Retinal pigment epithelial cell (primary cell): Measurements from ENCODE around the gene KMT2C.
"Not testable (repeated sequence)": the region's sequence is repeated elsewhere in the genome, so short reads cannot be mapped to it uniquely, and the experiment has no call there.

ENCODE experiments used
- DNase-seq: peaks from one replicate; pipeline ENCODE4 v3.0.0-alpha.2; 2010; ENCODE audit warnings: low read depth
- H3K4me3 ChIP-seq: 2 replicates; pipeline ENCODE4 v1.5.1; 2011; ENCODE audit warnings: mild to moderate bottlenecking, low read length, control low read depth, moderate library complexity
- TF ChIP-seq, protein P1 (sequence below): conservative IDR thresholded peaks from 2 replicates; pipeline ENCODE4 v1.5.1; 2011; ENCODE audit warnings: low read depth, low read length, control low read depth, inconsistent platforms

The KMT2C gene

GRCh38 chr7:152430854-152431253 lies 4.9 kb downstream of the KMT2C start:
- H3K4me3 ChIP-seq: no peak overlapping the region
- DNase-seq: no peak
- TF ChIP-seq, protein P1, sequence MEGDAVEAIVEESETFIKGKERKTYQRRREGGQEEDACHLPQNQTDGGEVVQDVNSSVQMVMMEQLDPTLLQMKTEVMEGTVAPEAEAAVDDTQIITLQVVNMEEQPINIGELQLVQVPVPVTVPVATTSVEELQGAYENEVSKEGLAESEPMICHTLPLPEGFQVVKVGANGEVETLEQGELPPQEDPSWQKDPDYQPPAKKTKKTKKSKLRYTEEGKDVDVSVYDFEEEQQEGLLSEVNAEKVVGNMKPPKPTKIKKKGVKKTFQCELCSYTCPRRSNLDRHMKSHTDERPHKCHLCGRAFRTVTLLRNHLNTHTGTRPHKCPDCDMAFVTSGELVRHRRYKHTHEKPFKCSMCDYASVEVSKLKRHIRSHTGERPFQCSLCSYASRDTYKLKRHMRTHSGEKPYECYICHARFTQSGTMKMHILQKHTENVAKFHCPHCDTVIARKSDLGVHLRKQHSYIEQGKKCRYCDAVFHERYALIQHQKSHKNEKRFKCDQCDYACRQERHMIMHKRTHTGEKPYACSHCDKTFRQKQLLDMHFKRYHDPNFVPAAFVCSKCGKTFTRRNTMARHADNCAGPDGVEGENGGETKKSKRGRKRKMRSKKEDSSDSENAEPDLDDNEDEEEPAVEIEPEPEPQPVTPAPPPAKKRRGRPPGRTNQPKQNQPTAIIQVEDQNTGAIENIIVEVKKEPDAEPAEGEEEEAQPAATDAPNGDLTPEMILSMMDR: no peak

GRCh38 chr7:152430118-152430517 lies 5.7 kb downstream of the KMT2C start:
- H3K4me3 ChIP-seq, DNase-seq: not testable (repeated sequence)

GRCh38 chr7:152424348-152425108 lies 11.3 kb downstream of the KMT2C start:
- TF ChIP-seq, protein P1: no peak
- DNase-seq: no peak
- no peak overlapping the region for H3K4me3 ChIP-seq

GRCh38 chr7:152423991-152424347 lies 11.8 kb downstream of the KMT2C start:
- DNase-seq: no peak
- TF ChIP-seq, protein P1: no peak
- H3K4me3 ChIP-seq: no peak overlapping the region

GRCh38 chr7:152423171-152423570 lies 12.6 kb downstream of the KMT2C start:
- not testable (repeated sequence) for H3K4me3 ChIP-seq, DNase-seq

GRCh38 chr7:152420950-152421349 lies 14.9 kb downstream of the KMT2C start:
- DNase-seq, H3K4me3 ChIP-seq: not testable (repeated sequence)

DNA sequence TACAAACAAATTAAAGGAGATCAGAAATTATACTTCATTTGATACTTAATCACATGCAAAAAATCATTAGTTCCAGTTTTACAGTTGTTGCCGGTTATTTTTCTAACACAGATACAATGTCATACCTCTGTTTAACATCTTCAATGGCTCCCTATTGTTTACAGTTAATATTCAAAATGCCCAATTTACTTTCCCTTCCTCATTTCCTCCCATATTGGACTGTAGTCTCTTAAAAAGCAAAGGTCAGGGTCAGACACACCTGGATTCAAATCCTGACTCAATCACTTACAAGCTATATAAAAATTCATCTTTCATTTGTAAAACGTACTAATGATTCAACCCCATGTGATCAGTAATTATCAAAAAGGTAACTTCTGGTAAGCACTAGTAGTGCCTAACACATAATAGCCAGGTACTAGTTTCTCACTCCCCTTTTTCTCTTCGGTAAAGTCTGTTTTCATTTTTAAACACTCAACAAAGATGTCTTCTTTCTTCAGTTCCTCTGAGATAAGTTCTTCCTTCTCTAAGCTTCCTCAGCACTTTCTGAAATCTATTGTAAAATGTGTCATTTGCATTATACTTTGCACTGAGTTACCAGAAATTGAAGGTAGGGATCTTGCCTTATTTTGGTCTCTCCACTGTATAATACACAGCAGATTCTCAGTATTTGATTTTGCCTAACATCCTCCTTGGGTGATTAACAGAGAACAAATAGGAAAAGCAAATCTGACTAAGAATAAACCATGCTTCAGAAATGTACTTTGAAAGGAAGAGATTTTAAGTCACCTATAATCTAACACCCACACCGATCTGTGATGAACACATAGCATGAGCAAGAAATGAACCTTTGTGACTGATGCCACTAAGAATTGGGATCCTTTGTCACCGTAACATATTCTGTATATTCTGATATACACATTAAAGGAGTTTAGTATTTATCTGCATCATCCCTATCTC lies 16.1 kb downstream of the KMT2C start:
- no peak for DNase-seq
- no peak overlapping the region for H3K4me3 ChIP-seq
- TF ChIP-seq, protein P1: no peak

GRCh38 chr7:152414779-152415178 lies 21.0 kb downstream of the KMT2C start:
- TF ChIP-seq, protein P1: no peak
- DNase-seq: no peak
- no peak overlapping the region for H3K4me3 ChIP-seq
